HepG2 (cell line): ENCODE results near the gene ARF6. TPM values are rescaled to one million over a fixed set of nuclear protein-coding genes. Genes with fewer than 3 reads are reported as not detected.
A peak's percentile ranks its signal among the peaks of the same experiment; 100 is the strongest.

Source experiments
- AHR ChIP-seq: IDR thresholded peaks from 2 replicates; pipeline ENCODE4 v1.6.1; 2018; ENCODE audit warnings: missing genetic modification reagents, missing compliant biosample characterization
- ATF7 ChIP-seq, 2 experiments: fragments of 450-650 bp in 1 of 2; sonication (generic) in 1 of 2; formaldehyde crosslinking in 1 of 2; IDR thresholded peaks; 2 replicates each; pipeline versions ENCODE4 v1.4.0 to v1.6.1; 2016 to 2020; ENCODE audit warnings: antibody characterized with exemption in 1 of 2, mild to moderate bottlenecking in 1 of 2, missing genetic modification reagents in 1 of 2
- CSRNP1 ChIP-seq: sonication (generic); formaldehyde crosslinking; IDR thresholded peaks from 2 replicates; pipeline ENCODE4 v1.8.1; 2023; ENCODE audit warnings: mild to moderate bottlenecking, missing genetic modification reagents
- FOXK1 ChIP-seq: sonication (generic); formaldehyde crosslinking; IDR thresholded peaks from 2 replicates; pipeline ENCODE4 v1.4.0; 2020; ENCODE audit warnings: low read depth, missing genetic modification reagents, borderline replicate concordance
- GATAD2A ChIP-seq: IDR thresholded peaks from 2 replicates; pipeline ENCODE4 v1.6.1; 2016
- IKZF5 ChIP-seq: IDR thresholded peaks from 2 replicates; pipeline ENCODE4 v1.6.1; 2018; ENCODE audit warnings: missing genetic modification reagents, mild to moderate bottlenecking, missing compliant biosample characterization
- MBNL3 ChIP-seq: fragments of 250-450 bp; sonication (Bioruptor Pico); conservative IDR thresholded peaks from 2 replicates; pipeline ENCODE4 v1.8.0; 2022; ENCODE audit warnings: mild to moderate bottlenecking, inconsistent platforms
- MNT ChIP-seq: fragments of 450-650 bp; IDR thresholded peaks from 2 replicates; pipeline ENCODE4 v1.6.1; 2016
- MTF2 ChIP-seq: sonication (generic); formaldehyde crosslinking; IDR thresholded peaks from 2 replicates; pipeline ENCODE4 v1.5.0; 2020; ENCODE audit warnings: missing genetic modification reagents, borderline replicate concordance
- NKX3-1 ChIP-seq: sonication (generic); formaldehyde crosslinking; IDR thresholded peaks from 2 replicates; pipeline ENCODE4 v1.5.0; 2020; ENCODE audit warnings: missing genetic modification reagents
- NPAS2 ChIP-seq: sonication (generic); formaldehyde crosslinking; IDR thresholded peaks from 2 replicates; pipeline ENCODE4 v1.8.0; 2022; ENCODE audit warnings: mild to moderate bottlenecking, missing genetic modification reagents, borderline replicate concordance
- TCF7L2 ChIP-seq: IDR thresholded peaks from 2 replicates; pipeline ENCODE4 v1.6.1; 2011; ENCODE audit warnings: mild to moderate bottlenecking, low read depth, low read length, moderate library complexity
- ZBED4 ChIP-seq: sonication (generic); formaldehyde crosslinking; IDR thresholded peaks from 2 replicates; pipeline ENCODE4 v1.4.0; 2020; ENCODE audit warnings: missing genetic modification reagents, borderline replicate concordance
- ZBTB43 ChIP-seq: sonication (generic); formaldehyde crosslinking; conservative IDR thresholded peaks from 2 replicates; pipeline ENCODE4 v1.4.0; 2020; ENCODE audit warnings: missing genetic modification reagents
- ZNF350 ChIP-seq: sonication (generic); formaldehyde crosslinking; IDR thresholded peaks from 2 replicates; pipeline ENCODE4 v1.4.0; 2020; ENCODE audit warnings: mild to moderate bottlenecking, low read depth, missing genetic modification reagents, borderline replicate concordance
- ZSCAN20 ChIP-seq: sonication (generic); formaldehyde crosslinking; IDR thresholded peaks from 2 replicates; pipeline ENCODE4 v1.4.0; 2020; ENCODE audit warnings: missing genetic modification reagents, mild to moderate bottlenecking, borderline replicate concordance
- ZUFSP ChIP-seq: sonication (generic); formaldehyde crosslinking; IDR thresholded peaks from 2 replicates; pipeline ENCODE4 v1.9.0; 2021; ENCODE audit warnings: missing genetic modification reagents, mild to moderate bottlenecking, borderline replicate concordance
- polyA plus RNA-seq, 8 experiments: library from polyadenylated mRNA; depleted of rRNA in 3 of 8; stranded (reverse) in 7 of 8; unstranded in 1 of 8; fragments of >200 nt; fragmentation: Illumina TruSeq in 4 of 8; extraction: Trizol in 4 of 8; gene quantifications; 2 replicates each; pipeline versions ENCODE4 v1.2.1 to v1.2.3, GENCODE V29; 2011 to 2016; ENCODE audit warnings: low read depth in 4 of 8, missing spikeins in 1 of 8, mixed read lengths in 1 of 8; ENCODE audit not compliant: insufficient read depth in 1 of 8
- total RNA-seq, 5 experiments: library from RNA; depleted of rRNA; stranded (reverse); fragments of >200 nt; fragmentation: Illumina TruSeq; extraction: Trizol; gene quantifications; 2 replicates each; pipeline ENCODE4 v1.2.3, GENCODE V29; 2016; ENCODE audit warnings: low read depth in 1 of 5

ARF6 gene
- total and polyA plus RNA-seq, 2 of the 13 experiments (the other 11 are each of a cell fraction or from before 2014, with no cell fraction given): 12.7 to 31.9 TPM

GRCh38 chr14:49862089-49862673, 30.7 kb upstream of the ARF6 start (continued):
- no peak for TF ChIP-seq CSRNP1 (CRISPR knock-in tag)
- no peak for TF ChIP-seq MTF2
- TF ChIP-seq ATF7 (IDR thresholded peaks at IDR 0.05): no peak
- TF ChIP-seq ATF7 (CRISPR knock-in tag; IDR thresholded peaks at IDR 0.05): no peak
- peak; percentile 50; the same call in 1 of the 2 replicates for TF ChIP-seq FOXK1
- no peak for TF ChIP-seq ZNF350
- TF ChIP-seq TCF7L2: no peak
- TF ChIP-seq ZUFSP: no peak
- TF ChIP-seq NPAS2 (CRISPR knock-in tag): no peak
- peak; percentile 18; the same call in 1 of the 2 replicates for TF ChIP-seq IKZF5
- no peak for TF ChIP-seq MBNL3 (CRISPR knock-in tag)
- no peak for TF ChIP-seq AHR (CRISPR knock-in tag)
- no peak for TF ChIP-seq ZBTB43 (CRISPR knock-in tag)
- TF ChIP-seq GATAD2A (CRISPR knock-in tag): no peak
- TF ChIP-seq ZBED4: no peak; the same call in 1 of the 2 replicates
- TF ChIP-seq ZSCAN20 (CRISPR knock-in tag): no peak
- no peak for TF ChIP-seq NKX3-1 (CRISPR knock-in tag)
- no peak for TF ChIP-seq MNT
